Thoracic aorta (tissue), 2 donors: ENCODE measurements around the gene TTBK1. TPM values are rescaled to one million over a fixed set of nuclear protein-coding genes. Genes with fewer than 3 reads are reported as not detected.

ENCODE experiments used
- ATAC-seq: fragments of 150-250 bp; one replicate; pipeline ENCODE4 v1.8.0; 2017; ENCODE audit warnings: low read depth; ENCODE audit not compliant: insufficient number of reproducible peaks, low FRiP score
- DNase-seq: peaks from one replicate; pipeline ENCODE4 v3.0.0-alpha.2; 2020; ENCODE audit warnings: low spot score
- H3K27ac ChIP-seq, 2 donors: fragments of 200-600 bp; sonication (generic); 1 replicate in 1 of 2; 2 replicates in 1 of 2; pipeline ENCODE4 v1.5.1; 2016; ENCODE audit warnings: mild to moderate bottlenecking in 2 of 2, moderate library complexity in 2 of 2
- H3K27me3 ChIP-seq: fragments of 200-600 bp; sonication (generic); replicated peaks from 2 replicates; pipeline ENCODE4 v1.6.0; 2016; ENCODE audit warnings: mild to moderate bottlenecking; ENCODE audit not compliant: insufficient read depth
- H3K36me3 ChIP-seq: fragments of 200-600 bp; sonication (generic); one replicate; pipeline ENCODE4 v1.5.1; 2016
- H3K4me1 ChIP-seq, 2 donors: fragments of 200-600 bp; sonication (generic); 1 replicate in 1 of 2; 2 replicates in 1 of 2; pipeline versions ENCODE4 v1.5.1 to v1.6.0; 2016; ENCODE audit warnings: low read depth in 2 of 2, mild to moderate bottlenecking in 1 of 2; ENCODE audit not compliant: control insufficient read depth in 1 of 2
- H3K4me3 ChIP-seq: fragments of 200-600 bp; sonication (generic); 2 replicates; pipeline ENCODE4 v1.5.1; 2016; ENCODE audit warnings: mild to moderate bottlenecking
- H3K9me3 ChIP-seq: fragments of 200-600 bp; sonication (generic); 2 replicates; pipeline ENCODE4 v1.5.1; 2016
- CTCF ChIP-seq: fragments of 200-600 bp; sonication (generic); IDR thresholded peaks from one replicate; pipeline ENCODE4 v1.5.1; 2019; ENCODE audit warnings: antibody characterized with exemption
- total RNA-seq, 2 donors: library from RNA; depleted of rRNA; stranded (reverse); fragments of >200 nt; gene quantifications; one replicate each; pipeline versions ENCODE4 v1.1.0 to v1.2.3, GENCODE V29; 2016

TTBK1 gene
- total RNA-seq, 2 donors from 2014 or later: not detected

- H3K9me3 ChIP-seq: no peaks in the 10 kb centered on the region
- no peak for ATAC-seq
- H3K27ac ChIP-seq: no peak overlapping the region
- H3K27me3 ChIP-seq: no peaks in the 10 kb centered on the region
- H3K4me1 ChIP-seq: no peaks in the 10 kb centered on the region
- H3K36me3 ChIP-seq: no peaks in the 10 kb centered on the region
- H3K4me3 ChIP-seq: no peak overlapping the region
- DNase-seq: no peak
- no peak for TF ChIP-seq CTCF
Observed at GRCh38 chr6:43254138-43254817, 11.0 kb downstream of the TTBK1 start.

DNA sequence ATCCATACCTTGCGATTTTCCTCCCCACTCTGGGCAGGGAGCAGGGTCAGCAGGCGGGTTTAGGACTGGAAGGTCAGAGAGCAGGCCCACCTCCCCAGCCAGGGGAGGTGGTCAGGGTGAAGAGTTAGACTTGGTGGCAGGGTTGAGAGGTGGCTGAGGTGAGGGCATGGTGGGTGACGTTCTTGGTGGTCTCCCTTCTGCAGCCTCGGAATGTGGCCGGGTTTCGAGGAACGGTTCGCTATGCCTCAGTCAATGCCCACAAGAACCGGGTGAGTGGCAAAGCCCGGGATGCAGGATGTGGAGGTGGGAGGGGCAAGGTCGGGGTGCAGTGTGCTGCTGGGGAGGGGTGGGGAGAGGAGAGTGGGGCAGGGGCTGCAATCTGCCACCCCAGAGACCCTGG lies 11.6 kb downstream of the TTBK1 start:
- TF ChIP-seq CTCF: no peak
- DNase-seq (no peak), ATAC-seq (no peak)
- Histone ChIP-seq H3K36me3 (no peaks in the 10 kb centered on the region), H3K4me1 (no peaks in the 10 kb centered on the region), H3K27me3 (no peaks in the 10 kb centered on the region), H3K4me3 (no peak overlapping the region), H3K9me3 (no peaks in the 10 kb centered on the region), H3K27ac (no peak overlapping the region)

DNA sequence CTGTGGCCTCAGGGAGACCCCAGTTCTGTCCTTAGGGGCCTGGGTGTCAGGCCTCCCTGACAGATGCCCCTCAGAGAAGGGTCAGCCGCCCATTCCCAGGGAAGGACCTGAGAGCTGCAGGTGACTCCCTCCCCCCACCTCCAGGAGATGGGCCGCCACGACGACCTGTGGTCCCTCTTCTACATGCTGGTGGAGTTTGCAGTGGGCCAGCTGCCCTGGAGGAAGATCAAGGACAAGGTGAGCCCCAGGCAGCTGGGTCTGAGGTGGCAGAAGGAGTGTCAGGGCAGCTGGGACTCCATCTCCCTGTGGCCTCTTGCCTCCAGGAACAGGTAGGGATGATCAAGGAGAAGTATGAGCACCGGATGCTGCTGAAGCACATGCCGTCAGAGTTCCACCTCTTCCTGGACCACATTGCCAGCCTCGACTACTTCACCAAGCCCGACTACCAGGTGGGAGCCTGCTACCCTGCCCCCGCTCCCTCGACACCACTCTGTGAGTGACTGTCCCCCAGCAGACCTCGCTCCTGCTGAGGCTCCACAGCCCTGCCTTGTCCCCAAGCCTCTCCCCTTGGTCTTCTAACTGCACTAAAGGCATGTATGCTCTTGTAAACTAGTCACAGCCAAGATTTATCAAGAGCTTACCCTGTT lies 12.2 kb downstream of the TTBK1 start:
- H3K27me3 ChIP-seq: no peaks in the 10 kb centered on the region
- H3K4me3 ChIP-seq: no peak overlapping the region
- no peaks in the 10 kb centered on the region for H3K36me3 ChIP-seq
- no peaks in the 10 kb centered on the region for H3K4me1 ChIP-seq
- DNase-seq (no peak), ATAC-seq (no peak)
- TF ChIP-seq CTCF: no peak
- H3K27ac ChIP-seq: no peak overlapping the region
- no peaks in the 10 kb centered on the region for H3K9me3 ChIP-seq

DNA sequence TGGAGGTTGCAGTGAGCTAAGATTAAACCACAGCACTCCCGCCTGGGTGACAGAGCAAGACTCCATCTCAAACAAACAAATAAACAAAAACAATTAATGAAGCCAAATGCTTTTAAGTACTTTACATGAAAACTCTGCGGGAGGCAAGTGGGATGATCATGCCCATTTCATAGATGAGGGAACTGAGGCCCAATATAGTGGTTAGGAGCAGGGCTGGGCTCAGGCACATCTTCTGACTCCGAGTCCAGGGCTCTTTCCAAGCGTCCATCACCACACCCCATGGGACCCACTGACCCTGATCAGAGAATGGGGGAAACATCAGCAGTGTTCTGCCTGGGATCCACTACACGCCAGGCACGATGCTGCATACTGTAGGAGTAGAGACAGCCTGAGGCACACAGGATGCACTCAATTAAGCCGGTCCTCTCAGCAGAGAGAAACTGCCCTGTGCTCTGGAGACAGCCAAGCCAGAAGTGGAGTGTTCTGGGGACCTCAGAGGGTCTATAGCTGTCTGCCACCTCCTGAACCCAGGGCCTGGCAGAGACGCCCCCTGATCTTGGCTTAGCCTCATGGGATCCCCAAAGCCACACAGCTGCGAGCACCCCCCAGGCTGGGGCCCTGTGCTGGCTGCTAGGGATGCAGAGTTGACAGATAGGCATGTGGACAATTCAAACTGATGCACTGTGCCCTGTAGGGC lies 13.5 kb downstream of the TTBK1 start:
- DNase-seq (no peak), ATAC-seq (no peak)
- Histone ChIP-seq H3K4me3 (no peak overlapping the region), H3K4me1 (no peaks in the 10 kb centered on the region), H3K36me3 (no peaks in the 10 kb centered on the region), H3K27ac (no peak overlapping the region), H3K9me3 (no peaks in the 10 kb centered on the region), H3K27me3 (no peaks in the 10 kb centered on the region)
- TF ChIP-seq CTCF: no peak

GRCh38 chr6:43257367-43258145 lies 14.3 kb downstream of the TTBK1 start:
- H3K27ac ChIP-seq: no peak overlapping the region
- H3K36me3 ChIP-seq: no peaks in the 10 kb centered on the region
- TF ChIP-seq CTCF: no peak
- no peak overlapping the region for H3K4me3 ChIP-seq
- DNase-seq (no peak), ATAC-seq (no peak)
- H3K27me3 ChIP-seq: no peaks in the 10 kb centered on the region
- no peaks in the 10 kb centered on the region for H3K4me1 ChIP-seq
- H3K9me3 ChIP-seq: no peaks in the 10 kb centered on the region
